H4 (cell line): Measurements from ENCODE around the gene BIVM. TPM values are rescaled to one million over a fixed set of nuclear protein-coding genes. Genes with fewer than 3 reads are reported as not detected.

Experiments
- DNase-seq: peaks from one replicate; pipeline ENCODE4 v3.0.0-alpha.2; 2015; ENCODE audit warnings: low spot score
- total RNA-seq: library from RNA; depleted of rRNA; stranded (reverse); fragments of >200 nt; shearing (Covaris generic); gene quantifications from 2 replicates; pipeline ENCODE4 v1.2.3, GENCODE V29; 2014; rRNA removed

BIVM gene
- total RNA-seq, 1 experiment from 2014 or later, result 6.3 TPM

DNA sequence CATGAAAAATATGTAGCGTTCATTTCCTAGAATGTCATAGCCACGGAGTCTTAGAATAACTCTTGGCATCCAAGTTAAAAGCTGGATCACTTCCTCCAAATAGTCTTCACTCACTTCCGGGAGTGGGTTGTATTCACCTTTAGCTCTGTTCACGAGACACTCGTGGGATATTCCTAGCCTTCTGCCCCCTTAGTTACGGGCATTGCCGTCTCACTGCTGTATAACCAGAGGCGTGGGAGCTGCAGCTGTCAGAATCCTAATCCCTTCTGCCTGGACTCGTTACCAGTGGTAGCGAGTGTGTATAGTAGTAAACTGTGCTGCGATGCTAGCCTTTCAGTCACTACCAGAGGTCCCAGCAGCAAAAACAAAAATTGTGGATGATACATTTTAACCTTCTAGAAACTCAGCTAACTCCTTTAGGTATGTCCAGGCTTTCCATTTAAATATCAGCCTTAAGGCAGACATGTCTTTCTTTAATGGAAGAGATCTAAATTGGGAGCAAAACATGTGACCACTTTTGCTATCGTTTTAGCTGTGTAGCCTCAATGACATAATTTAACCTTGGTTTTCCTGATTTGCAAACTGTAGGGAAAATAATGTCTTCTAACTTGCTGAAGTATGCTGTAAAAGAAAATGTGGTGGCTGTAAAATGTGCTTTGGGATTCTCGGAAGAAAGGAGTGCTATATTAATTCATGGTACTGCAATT, 81.0 kb downstream of the BIVM start:
- no peak for DNase-seq

- DNase-seq, result no peak
Measured at GRCh38 chr13:102881819-102882686, 83.1 kb downstream of the BIVM start.

Other genes with a start within 250 kb of the BIVM start
- gene TPP2, start 202.1 kb upstream of the BIVM start, total RNA-seq, result 16.2 and 27.1 TPM in 2 replicates
- not detected in 2 replicates for gene METTL21C, start 104.1 kb upstream of the BIVM start, total RNA-seq
- gene TEX30, start 25.3 kb upstream of the BIVM start, total RNA-seq, result 32.0 and 36.1 TPM in 2 replicates
- 14.9 and 22.2 TPM in 2 replicates for gene POGLUT2, start 143 bp upstream of the BIVM start, total RNA-seq
- gene ERCC5, start 46.9 kb downstream of the BIVM start, total RNA-seq, result 16.4 and 33.3 TPM in 2 replicates